Inferior parietal cortex (tissue), 1 donor: ENCODE measurements around the gene DAND5.

ENCODE experiments used
- DNase-seq: peaks from one replicate; pipeline ENCODE4 v3.0.0-alpha.2; 2016; ENCODE audit errors: extremely low spot score

The DAND5 gene

DNA sequence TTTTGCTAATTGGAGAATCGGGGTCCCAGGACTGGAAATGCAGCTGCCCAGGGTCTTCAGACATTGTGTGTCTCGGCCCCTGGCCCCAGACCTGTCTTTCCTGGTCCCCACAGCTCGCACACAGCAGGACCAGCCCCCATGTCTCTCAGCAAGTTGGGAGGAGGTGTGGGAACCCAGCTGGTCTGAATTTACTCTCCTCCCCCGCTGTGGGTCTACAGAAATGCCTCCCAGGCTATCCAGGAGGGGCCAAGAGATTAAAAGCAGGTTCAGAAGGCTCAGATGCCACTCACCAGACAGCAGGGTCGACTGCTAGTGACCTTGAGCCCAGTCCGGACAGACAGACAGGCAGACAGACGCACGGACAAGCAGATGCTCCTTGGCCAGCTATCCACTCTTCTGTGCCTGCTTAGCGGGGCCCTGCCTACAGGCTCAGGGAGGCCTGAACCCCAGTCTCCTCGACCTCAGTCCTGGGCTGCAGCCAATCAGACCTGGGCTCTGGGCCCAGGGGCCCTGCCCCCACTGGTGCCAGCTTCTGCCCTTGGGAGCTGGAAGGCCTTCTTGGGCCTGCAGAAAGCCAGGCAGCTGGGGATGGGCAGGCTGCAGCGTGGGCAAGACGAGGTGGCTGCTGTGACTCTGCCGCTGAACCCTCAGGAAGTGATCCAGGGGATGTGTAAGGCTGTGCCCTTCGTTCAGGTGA lies at the start of gene DAND5:
Gene DAND5 (plus strand): TSS at position 285 of the 697 bp plus-strand sequence. CDS start 85 bp downstream, at position 370.
- DNase-seq, result no peak

DNA sequence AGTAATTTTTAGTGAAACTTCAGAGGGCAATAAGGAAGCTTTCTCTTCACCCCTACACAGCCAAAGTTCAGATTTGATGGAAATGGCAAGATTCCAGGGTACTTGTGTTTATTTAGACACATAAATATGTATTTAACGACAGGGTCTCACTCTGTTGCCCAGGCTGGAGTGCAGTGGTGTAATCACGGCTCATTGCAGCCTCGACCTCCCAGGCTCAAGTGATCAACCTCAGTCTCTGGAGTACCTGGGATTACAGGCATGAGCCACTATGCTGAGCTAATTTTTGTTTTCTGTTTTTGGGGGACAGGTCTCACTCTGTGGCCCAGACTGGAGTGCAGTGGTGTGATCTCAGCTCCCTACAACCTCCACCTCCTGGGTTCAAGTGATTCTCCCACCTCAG lies 48.3 kb upstream of the DAND5 start:
- DNase-seq, result no peak

DNA sequence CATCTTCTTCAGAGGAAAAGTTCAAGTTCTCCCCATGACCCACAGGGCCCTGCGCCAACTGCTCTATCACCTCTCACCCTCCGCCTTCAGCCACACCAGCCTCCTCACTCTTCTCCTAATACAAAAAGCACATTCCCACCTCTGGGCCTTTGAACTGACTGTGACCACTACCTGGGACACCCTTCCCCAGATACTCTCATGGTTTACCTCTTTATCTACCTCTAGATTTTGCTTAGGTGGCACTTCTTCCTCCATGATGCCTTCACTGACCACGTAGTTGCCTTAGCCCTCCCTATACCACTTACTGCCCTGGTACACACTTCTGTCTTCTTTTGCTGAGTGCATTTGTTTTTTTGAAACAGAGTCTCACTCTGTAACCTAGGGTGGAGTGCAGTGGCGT lies 46.4 kb upstream of the DAND5 start:
- DNase-seq, result no peak

- no peak for DNase-seq
Observed at GRCh38 chr19:12924621-12925310, 44.6 kb upstream of the DAND5 start.

- no peak for DNase-seq
Observed at GRCh38 chr19:12930002-12930645, 39.3 kb upstream of the DAND5 start.

- no peak for DNase-seq
Observed at GRCh38 chr19:12932392-12933286, 36.7 kb upstream of the DAND5 start.

- peak; percentile 96 for DNase-seq
Observed at GRCh38 chr19:12933287-12934072, 35.9 kb upstream of the DAND5 start, which contains the start of gene FARSA. TSS of gene FARSA (minus strand) at chr19:12933711. CDS start at chr19:12933696, 15 bp downstream.

DNA sequence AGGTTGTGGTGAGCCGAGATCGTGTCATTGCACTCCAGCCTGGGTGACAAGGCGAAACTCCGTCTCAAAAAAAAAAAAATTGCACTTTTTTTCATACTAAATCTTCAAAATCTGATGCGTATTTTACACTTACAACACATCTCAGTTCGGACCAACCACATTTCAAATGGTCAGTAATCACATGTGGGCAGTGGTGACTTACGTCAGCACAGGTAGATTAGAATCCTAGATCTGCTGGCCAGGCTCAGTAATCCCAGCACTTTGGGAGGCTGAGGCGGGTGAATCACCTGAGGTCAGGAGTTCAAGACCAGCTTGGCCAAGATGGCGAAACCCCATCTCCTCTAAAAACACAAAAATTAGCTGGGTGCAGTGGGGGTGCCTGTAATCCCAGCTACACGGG lies 34.3 kb upstream of the DAND5 start:
- DNase-seq, result no peak

GRCh38 chr19:12936582-12936981 lies 32.8 kb upstream of the DAND5 start:
- DNase-seq, result no peak

DNA sequence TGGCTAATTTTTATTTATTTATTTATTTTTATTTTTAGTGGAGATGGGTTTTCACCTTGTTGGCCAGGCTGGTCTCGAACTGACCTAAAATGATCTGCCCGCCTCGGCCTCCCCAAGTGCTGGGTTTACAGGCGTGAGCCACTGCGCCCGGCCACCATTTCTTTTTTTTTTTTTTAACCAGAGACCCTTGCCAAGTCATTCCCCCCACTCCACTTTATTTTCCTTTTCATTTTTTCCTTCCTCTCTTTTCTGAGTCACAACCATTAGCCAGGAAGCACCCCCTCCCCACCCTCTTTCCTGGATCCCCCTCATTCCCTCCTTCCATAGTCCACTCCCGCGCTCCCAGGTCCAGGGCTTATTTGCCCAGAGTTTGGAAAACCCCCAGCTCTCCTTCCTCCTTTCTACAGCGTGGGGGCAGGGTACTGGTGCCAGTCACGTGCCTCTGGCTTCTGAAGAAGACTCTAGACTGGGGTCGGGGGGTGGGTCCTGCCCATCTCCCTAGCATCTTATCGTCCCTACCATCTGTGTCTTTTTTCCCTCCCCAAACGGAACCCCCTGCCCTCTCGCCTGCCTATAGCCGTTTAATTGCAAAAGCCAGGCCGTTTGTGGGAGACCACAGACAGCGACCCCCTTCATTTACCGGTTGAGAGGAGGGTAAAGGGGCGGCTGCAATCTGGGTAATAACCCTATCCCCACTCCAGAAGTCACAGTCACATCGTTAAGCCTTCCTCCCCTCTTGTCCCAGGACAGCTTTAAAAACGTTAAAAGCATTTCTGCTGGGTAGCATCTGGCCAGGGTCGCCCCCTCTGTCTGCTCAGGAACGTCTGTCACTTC lies 32.1 kb upstream of the DAND5 start:
- DNase-seq, result no peak

GRCh38 chr19:12937927-12938778 lies 31.2 kb upstream of the DAND5 start, which contains the start of gene CALR:
TSS of gene CALR (plus strand) at chr19:12938609. CDS start at chr19:12938680, 71 bp downstream.
- DNase-seq, result peak; percentile 100

- DNase-seq, result no peak
Observed at GRCh38 chr19:12938779-12939601, 30.4 kb upstream of the DAND5 start.

DNA sequence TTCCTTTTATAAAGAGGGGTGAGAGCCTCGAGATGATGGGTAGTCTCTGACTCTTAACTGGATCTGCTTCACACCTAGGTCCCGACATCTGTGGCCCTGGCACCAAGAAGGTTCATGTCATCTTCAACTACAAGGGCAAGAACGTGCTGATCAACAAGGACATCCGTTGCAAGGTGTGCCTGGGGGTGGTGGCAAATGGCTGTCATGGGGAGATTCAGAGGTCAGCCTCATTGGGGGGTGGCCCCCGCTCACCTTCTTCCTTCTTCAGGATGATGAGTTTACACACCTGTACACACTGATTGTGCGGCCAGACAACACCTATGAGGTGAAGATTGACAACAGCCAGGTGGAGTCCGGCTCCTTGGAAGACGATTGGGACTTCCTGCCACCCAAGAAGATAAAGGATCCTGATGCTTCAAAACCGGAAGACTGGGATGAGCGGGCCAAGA lies 29.4 kb upstream of the DAND5 start:
- DNase-seq, result no peak

DNA sequence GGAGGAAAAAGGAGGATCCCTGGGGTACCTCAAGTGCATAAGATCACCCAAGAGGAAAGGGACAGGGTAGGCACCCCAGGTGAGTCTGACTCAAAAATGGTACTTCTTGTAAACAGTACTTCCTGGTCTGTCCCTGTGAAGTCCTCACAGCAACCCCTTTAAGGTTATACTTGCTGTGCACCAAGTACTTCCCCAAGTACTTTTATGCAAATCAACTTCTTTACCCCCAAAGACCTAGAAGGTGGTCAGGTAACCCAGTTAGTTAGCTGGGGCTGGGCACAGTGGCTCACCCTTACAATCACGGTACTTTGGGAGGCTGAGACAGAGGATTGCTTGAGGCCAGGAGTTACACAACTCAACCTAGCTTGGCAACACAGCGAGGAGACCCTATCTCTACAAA lies 28.5 kb upstream of the DAND5 start:
- DNase-seq, result no peak

DNA sequence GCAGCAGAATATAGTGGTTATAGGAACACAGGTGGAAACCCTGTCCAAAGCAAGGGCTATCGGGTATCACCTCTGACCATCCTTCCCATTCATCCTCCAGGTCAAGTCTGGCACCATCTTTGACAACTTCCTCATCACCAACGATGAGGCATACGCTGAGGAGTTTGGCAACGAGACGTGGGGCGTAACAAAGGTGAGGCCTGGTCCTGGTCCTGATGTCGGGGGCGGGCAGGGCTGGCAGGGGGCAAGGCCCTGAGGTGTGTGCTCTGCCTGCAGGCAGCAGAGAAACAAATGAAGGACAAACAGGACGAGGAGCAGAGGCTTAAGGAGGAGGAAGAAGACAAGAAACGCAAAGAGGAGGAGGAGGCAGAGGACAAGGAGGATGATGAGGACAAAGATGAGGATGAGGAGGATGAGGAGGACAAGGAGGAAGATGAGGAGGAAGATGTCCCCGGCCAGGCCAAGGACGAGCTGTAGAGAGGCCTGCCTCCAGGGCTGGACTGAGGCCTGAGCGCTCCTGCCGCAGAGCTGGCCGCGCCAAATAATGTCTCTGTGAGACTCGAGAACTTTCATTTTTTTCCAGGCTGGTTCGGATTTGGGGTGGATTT lies 25.8 kb upstream of the DAND5 start:
- DNase-seq, result no peak

GRCh38 chr19:12944104-12944674 lies 25.2 kb upstream of the DAND5 start:
- no peak for DNase-seq

GRCh38 chr19:12945479-12946091 lies 23.8 kb upstream of the DAND5 start, which contains the start of gene RAD23A:
TSS of gene RAD23A (plus strand) at chr19:12945862. CDS start at chr19:12945949, 87 bp downstream.
- peak; percentile 96 for DNase-seq
